ENCODE data around the gene SETD5. TPM values are rescaled to one million over a fixed set of nuclear protein-coding genes. Genes with fewer than 3 reads are reported as not detected.

The SETD5 gene
- total RNA-seq, 1 experiment from 2014 or later = 151 TPM

- ChIA-PET CTCF (no interaction called here), POLR2A (ENCODE audit: low non-redundant PET) (no interaction called here)
- TF ChIP-seq CTCF (conservative IDR thresholded peaks at IDR 0.05; ENCODE audit: low read depth, low read length) (no peak), EZH2 (IDR thresholded peaks at IDR 0.05; ENCODE audit: borderline replicate concordance, low read depth, low read length, poor library complexity, severe bottlenecking) (no peak)
- Histone ChIP-seq H3K27ac (ENCODE audit: low read depth, low read length, poor library complexity, severe bottlenecking) (no peak overlapping the region), H3K36me3 (ENCODE audit: insufficient read depth, low read length, poor library complexity, severe bottlenecking) (peaks cover 81% of the 10 kb centered on the region), H3K9me3 (ENCODE audit: low read depth, low read length, poor library complexity, severe bottlenecking) (no peaks in the 10 kb centered on the region), H3K4me1 (ENCODE audit: insufficient read depth, low read length, poor library complexity, severe bottlenecking) (peaks cover 20% of the 10 kb centered on the region), H3K27me3 (replicated peaks; ENCODE audit: insufficient read depth, low read depth, low read length, poor library complexity) (no peaks in the 10 kb centered on the region), H3K4me3 (ENCODE audit: low read depth, low read length, poor library complexity, severe bottlenecking) (no peak overlapping the region)
- no peak for DNase-seq (ENCODE audit: low spot score)
- no TSS peak for BruUV-seq (replicated peaks)
- intact Hi-C loops (cut with micrococcal nuclease; ENCODE audit: unreplicated experiment) = no loop called here
Observed at GRCh38 chr3:9392041-9392440, 5.4 kb upstream of the SETD5 start.

- Histone ChIP-seq H3K4me1 (ENCODE audit: insufficient read depth, low read length, poor library complexity, severe bottlenecking) (peaks cover 35% of the 10 kb centered on the region), H3K4me3 (ENCODE audit: low read depth, low read length, poor library complexity, severe bottlenecking) (peak overlapping the region; percentile 70), H3K27ac (ENCODE audit: low read depth, low read length, poor library complexity, severe bottlenecking) (peak overlapping the region; percentile 97), H3K36me3 (ENCODE audit: insufficient read depth, low read length, poor library complexity, severe bottlenecking) (peaks cover 44% of the 10 kb centered on the region), H3K27me3 (replicated peaks; ENCODE audit: insufficient read depth, low read depth, low read length, poor library complexity) (no peaks in the 10 kb centered on the region), H3K9me3 (ENCODE audit: low read depth, low read length, poor library complexity, severe bottlenecking) (no peaks in the 10 kb centered on the region)
- TSS peak; percentile 22 for BruUV-seq (replicated peaks)
- ChIA-PET POLR2A (ENCODE audit: low non-redundant PET) (interaction anchor here (1.0 kb wide), 1 partner anchor 12 kb away, joined by 3 read pairs; no protein-coding TSS in a partner anchor), CTCF (no interaction called here)
- TF ChIP-seq EZH2 (IDR thresholded peaks at IDR 0.05; ENCODE audit: borderline replicate concordance, low read depth, low read length, poor library complexity, severe bottlenecking) (no peak), CTCF (conservative IDR thresholded peaks at IDR 0.05; ENCODE audit: low read depth, low read length) (no peak)
- intact Hi-C loops (cut with micrococcal nuclease; ENCODE audit: unreplicated experiment) = loop anchor here (2.0 kb wide), 3 partner anchors 27 to 397 kb away; partner anchors contain the start of genes ARPC4, TADA3 and THUMPD3
- no peak for DNase-seq (ENCODE audit: low spot score)
Observed at GRCh38 chr3:9395570-9396300, 1.7 kb upstream of the SETD5 start.

- ChIA-PET CTCF (no interaction called here), POLR2A (ENCODE audit: low non-redundant PET) (interaction anchor here (0.6 to 1.0 kb wide), 2 partner anchors 13 to 1583 kb away, joined by 3 read pairs; no protein-coding TSS in a partner anchor)
- Histone ChIP-seq H3K9me3 (ENCODE audit: low read depth, low read length, poor library complexity, severe bottlenecking) (no peaks in the 10 kb centered on the region), H3K4me1 (ENCODE audit: insufficient read depth, low read length, poor library complexity, severe bottlenecking) (peaks cover 40% of the 10 kb centered on the region), H3K27me3 (replicated peaks; ENCODE audit: insufficient read depth, low read depth, low read length, poor library complexity) (no peaks in the 10 kb centered on the region), H3K4me3 (ENCODE audit: low read depth, low read length, poor library complexity, severe bottlenecking) (peak overlapping the region; percentile 70), H3K36me3 (ENCODE audit: insufficient read depth, low read length, poor library complexity, severe bottlenecking) (peaks cover 39% of the 10 kb centered on the region), H3K27ac (ENCODE audit: low read depth, low read length, poor library complexity, severe bottlenecking) (peak overlapping the region; percentile 97)
- no TSS peak for BruUV-seq (replicated peaks)
- intact Hi-C loops (cut with micrococcal nuclease; ENCODE audit: unreplicated experiment) = loop anchor here (2.0 kb wide), 3 partner anchors 27 to 397 kb away; partner anchors contain the start of genes ARPC4, TADA3 and THUMPD3
- no peak for TF ChIP-seq CTCF (conservative IDR thresholded peaks at IDR 0.05; ENCODE audit: low read depth, low read length)
- no peak for TF ChIP-seq EZH2 (IDR thresholded peaks at IDR 0.05; ENCODE audit: borderline replicate concordance, low read depth, low read length, poor library complexity, severe bottlenecking)
- peak; percentile 98 for DNase-seq (ENCODE audit: low spot score)
Observed at GRCh38 chr3:9396301-9396631, 1.1 kb upstream of the SETD5 start.

Measured in A673 (cell line).